ENCODE results near the gene PRR20C.
"Not testable (repeated sequence)": the region's sequence is repeated elsewhere in the genome, so short reads cannot be mapped to it uniquely, and the experiment has no call there.

PRR20C gene

GRCh38 chr13:57153761-57154160 lies at the start of gene PRR20C:
TSS of gene PRR20C (plus strand) at chr13:57154061. CDS start at chr13:57154448, 387 bp downstream.
- not testable (repeated sequence) for H3K4me3 ChIP-seq (ENCODE audit: low read depth, low read length); H3K27ac ChIP-seq; H3K27me3 ChIP-seq (ENCODE audit: insufficient read depth, low read depth, severe bottlenecking); DNase-seq; H3K9me3 ChIP-seq (ENCODE audit: severe bottlenecking); H3K36me3 ChIP-seq

- no peaks in the 10 kb centered on the region for H3K36me3 ChIP-seq
- H3K4me3 ChIP-seq (ENCODE audit: low read depth, low read length), result no peak overlapping the region
- TF ChIP-seq CTCF (IDR thresholded peaks at IDR 0.05; ENCODE audit: low read depth, low read length), result no peak
- no peak overlapping the region for H3K27ac ChIP-seq
- no peak for DNase-seq
- H3K9me3 ChIP-seq (ENCODE audit: severe bottlenecking), result no peaks in the 10 kb centered on the region
- no peaks in the 10 kb centered on the region for H3K27me3 ChIP-seq (ENCODE audit: insufficient read depth, low read depth, severe bottlenecking)
These were observed 38.9 kb upstream of the PRR20C start for GRCh38 chr13:57114945-57115344.

GRCh38 chr13:57123681-57124080 lies 30.2 kb upstream of the PRR20C start:
- DNase-seq, result no peak
- Histone ChIP-seq H3K27ac (no peak overlapping the region), H3K36me3 (no peaks in the 10 kb centered on the region), H3K9me3 (ENCODE audit: severe bottlenecking) (no peaks in the 10 kb centered on the region), H3K27me3 (ENCODE audit: insufficient read depth, low read depth, severe bottlenecking) (no peaks in the 10 kb centered on the region), H3K4me3 (ENCODE audit: low read depth, low read length) (no peak overlapping the region)
- no peak for TF ChIP-seq CTCF (IDR thresholded peaks at IDR 0.05; ENCODE audit: low read depth, low read length)

- Histone ChIP-seq H3K4me3 (ENCODE audit: low read depth, low read length) (no peak overlapping the region), H3K27me3 (ENCODE audit: insufficient read depth, low read depth, severe bottlenecking) (no peaks in the 10 kb centered on the region), H3K9me3 (ENCODE audit: severe bottlenecking) (no peaks in the 10 kb centered on the region), H3K27ac (no peak overlapping the region), H3K36me3 (no peaks in the 10 kb centered on the region)
- no peak for TF ChIP-seq CTCF (IDR thresholded peaks at IDR 0.05; ENCODE audit: low read depth, low read length)
- no peak for DNase-seq
These were observed 25.0 kb upstream of the PRR20C start for GRCh38 chr13:57128909-57129308.

GRCh38 chr13:57136093-57136492 lies 17.8 kb upstream of the PRR20C start:
- Histone ChIP-seq H3K27ac (no peak overlapping the region), H3K4me3 (ENCODE audit: low read depth, low read length) (no peak overlapping the region), H3K9me3 (ENCODE audit: severe bottlenecking) (no peaks in the 10 kb centered on the region), H3K27me3 (ENCODE audit: insufficient read depth, low read depth, severe bottlenecking) (no peaks in the 10 kb centered on the region), H3K36me3 (no peaks in the 10 kb centered on the region)
- DNase-seq, result no peak
- no peak for TF ChIP-seq CTCF (IDR thresholded peaks at IDR 0.05; ENCODE audit: low read depth, low read length)

- no peaks in the 10 kb centered on the region for H3K9me3 ChIP-seq (ENCODE audit: severe bottlenecking)
- no peaks in the 10 kb centered on the region for H3K27me3 ChIP-seq (ENCODE audit: insufficient read depth, low read depth, severe bottlenecking)
- no peak for DNase-seq
- H3K36me3 ChIP-seq, result no peaks in the 10 kb centered on the region
- H3K4me3 ChIP-seq (ENCODE audit: low read depth, low read length), result no peak overlapping the region
- no peak for TF ChIP-seq CTCF (IDR thresholded peaks at IDR 0.05; ENCODE audit: low read depth, low read length)
- no peak overlapping the region for H3K27ac ChIP-seq
These were observed 16.3 kb upstream of the PRR20C start for GRCh38 chr13:57137585-57137984.

Measured in WERI-Rb-1 (cell line).